ENCODE measurements around the gene KRT6B.
"Not testable (repeated sequence)": the region's sequence is repeated elsewhere in the genome, so short reads cannot be mapped to it uniquely, and the experiment has no call there.

Gene KRT6B

GRCh38 chr12:52413202-52413601 is 38.7 kb downstream of the KRT6B start:
- no peak for DNase-seq (ENCODE audit: low read depth in 3 of 3)

DNA sequence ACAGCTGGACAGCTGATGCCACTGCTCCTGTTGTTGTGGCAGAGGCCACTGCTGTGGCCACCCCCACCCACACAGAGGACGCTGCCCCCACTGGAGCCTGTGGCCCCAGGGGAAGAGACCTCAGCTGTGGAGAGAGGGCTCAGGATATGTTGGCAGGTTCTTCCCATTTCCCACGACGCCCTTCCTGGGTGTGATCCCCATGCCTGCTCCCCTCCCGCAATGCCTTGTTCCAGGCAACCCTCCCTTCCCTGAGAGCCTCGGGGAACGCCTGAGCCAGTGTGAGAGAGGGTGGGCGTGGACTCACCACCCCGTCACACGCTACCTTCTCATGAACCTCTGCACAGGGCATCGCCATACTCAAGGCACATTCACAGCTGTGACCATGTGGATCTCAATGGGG is 40.1 kb downstream of the KRT6B start:
- DNase-seq (ENCODE audit: low read depth in 3 of 3): no peak

GRCh38 chr12:52410589-52411248 is 41.2 kb downstream of the KRT6B start:
- DNase-seq (ENCODE audit: low read depth in 3 of 3): not testable (repeated sequence)

DNA sequence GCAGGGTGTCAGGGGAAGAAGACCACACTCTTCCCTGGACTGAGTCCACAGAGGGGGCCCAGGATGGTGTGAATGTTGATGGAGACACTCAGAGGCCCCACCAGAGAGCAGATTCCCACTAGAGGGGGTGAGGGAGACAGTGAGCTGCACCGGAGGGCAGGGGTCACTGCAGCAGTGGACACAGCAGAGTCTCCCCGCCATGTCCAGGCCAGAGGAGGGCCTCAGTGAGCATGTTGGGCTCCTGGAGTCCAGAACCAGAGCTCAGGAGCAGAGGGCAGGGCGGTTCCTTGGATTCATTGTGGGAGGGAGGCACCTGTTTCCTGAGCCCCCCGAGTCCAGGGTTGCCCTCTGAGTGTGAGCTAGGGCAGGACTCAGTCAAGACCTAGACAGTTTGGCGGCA is 44.0 kb downstream of the KRT6B start:
- no peak for DNase-seq (ENCODE audit: low read depth in 3 of 3)

DNA sequence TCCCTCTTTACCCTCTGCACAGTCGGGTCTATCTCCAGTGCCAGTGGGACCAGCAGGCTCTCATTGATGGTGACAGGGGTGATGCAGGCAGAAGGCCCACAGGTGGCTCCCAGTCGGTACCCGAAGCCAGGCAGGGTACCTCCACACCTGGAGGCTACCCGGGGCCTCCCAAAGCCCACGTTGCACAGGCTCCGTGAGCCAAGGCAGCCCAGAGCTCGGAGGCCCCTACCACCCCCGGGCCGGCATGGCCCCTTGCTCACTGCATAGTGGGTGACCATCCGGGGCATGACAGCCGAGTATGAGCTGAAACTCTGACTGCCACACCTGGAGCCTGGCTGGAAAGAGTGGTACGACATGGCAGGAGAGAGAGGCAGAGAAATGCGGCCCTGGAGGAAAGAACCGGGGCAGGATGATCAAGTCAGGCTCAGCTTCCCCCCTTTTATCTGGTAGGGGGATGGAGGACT is 46.0 kb downstream of the KRT6B start, which contains the start of gene KRT82:
TSS of gene KRT82 (minus strand) at position 414 of the 464 bp plus-strand sequence. CDS start at position 356, 58 bp downstream.
- no peak for DNase-seq (ENCODE audit: low read depth in 3 of 3)

GRCh38 chr12:52404951-52405350 is 47.0 kb downstream of the KRT6B start:
- no peak for DNase-seq (ENCODE audit: low read depth in 3 of 3)

GRCh38 chr12:52403561-52403960 is 48.4 kb downstream of the KRT6B start:
- DNase-seq (ENCODE audit: low read depth in 3 of 3): no peak

- no peak for DNase-seq (ENCODE audit: low read depth in 3 of 3)
These were observed 48.9 kb downstream of the KRT6B start for GRCh38 chr12:52402873-52403540.

DNA sequence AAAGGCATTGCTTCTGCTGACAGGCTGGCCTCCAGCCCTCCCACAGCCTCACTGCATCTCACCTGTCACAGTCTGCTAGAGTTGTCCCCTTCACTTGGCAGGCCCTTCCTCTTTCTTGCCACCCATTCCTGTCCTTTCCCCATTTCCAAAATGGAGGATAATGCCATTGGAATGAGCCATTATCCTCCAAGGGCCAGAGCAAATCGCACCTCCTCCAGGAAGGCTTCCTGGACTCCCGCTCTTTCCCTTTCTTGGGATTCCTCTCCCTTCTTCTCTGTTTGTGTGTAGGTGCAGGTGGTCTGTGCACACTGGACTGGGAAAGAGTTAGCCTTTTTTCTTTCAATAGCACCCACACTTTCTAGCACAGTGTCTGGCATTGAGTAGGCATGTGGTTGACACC is 49.6 kb downstream of the KRT6B start:
- no peak for DNase-seq (ENCODE audit: low read depth in 3 of 3)

DNA sequence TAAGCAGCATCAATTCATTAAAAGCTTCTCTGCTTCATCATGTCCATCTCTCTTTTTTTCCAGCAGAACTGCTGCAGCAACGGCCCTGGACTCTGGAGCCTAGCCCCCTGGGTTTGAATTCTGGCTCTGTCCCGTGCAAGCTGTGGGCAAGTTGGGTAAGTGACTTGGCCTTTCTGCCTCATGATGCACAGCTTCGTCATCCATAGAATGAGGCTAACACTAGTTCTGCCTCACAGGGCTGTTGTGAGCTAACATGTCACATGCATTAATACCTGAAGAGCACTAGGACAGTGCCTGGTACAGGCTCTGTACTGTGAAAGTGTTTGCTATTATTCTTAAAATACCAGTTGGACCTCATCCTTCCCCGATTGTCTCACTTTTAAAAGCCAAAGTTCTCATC is 50.0 kb downstream of the KRT6B start:
- DNase-seq (ENCODE audit: low read depth in 3 of 3): no peak

DNA sequence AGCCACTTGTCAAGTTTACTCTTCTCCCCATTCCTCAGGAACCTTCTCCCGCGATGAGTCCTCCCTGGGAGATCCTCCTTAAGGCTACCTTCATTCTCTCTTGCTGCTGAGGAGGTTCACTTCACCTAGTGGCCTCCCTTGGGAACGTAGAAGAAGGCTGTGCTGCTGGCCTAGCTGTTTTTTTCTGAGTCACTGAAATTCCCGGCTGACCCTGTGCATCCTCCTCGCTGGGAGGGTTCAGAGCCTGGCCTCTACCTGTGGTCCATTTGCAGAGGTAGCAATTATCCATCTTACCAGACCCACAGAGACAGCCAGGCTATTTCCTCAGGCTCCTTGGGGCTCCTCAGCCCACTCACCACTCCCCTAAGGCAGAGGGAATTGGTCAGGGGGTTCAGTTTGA is 50.4 kb downstream of the KRT6B start:
- no peak for DNase-seq (ENCODE audit: low read depth in 3 of 3)

GRCh38 chr12:52400906-52401305 is 51.0 kb downstream of the KRT6B start:
- no peak for DNase-seq (ENCODE audit: low read depth in 3 of 3)

DNA sequence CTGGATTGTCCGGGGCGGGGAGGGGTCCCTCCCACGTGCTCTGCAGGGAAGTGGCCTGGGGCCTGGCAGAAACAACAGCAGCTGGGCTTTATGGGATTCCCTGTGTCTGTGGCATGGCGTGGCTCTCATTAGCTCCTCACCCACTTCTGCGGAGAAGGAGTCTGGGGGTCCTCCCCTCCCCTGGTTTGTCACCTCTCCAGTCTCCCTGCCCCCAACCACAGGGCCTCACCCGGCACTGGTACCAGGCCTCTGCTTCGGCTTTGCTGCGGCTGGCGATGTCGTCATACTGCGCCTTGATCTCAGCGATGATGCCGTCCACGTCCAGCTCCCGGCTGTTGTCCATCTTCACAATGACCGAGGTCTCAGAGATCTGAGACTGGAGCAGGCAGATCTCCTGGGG is 52.2 kb downstream of the KRT6B start:
- DNase-seq (ENCODE audit: low read depth in 3 of 3): no peak

GRCh38 chr12:52398176-52398575 is 53.8 kb downstream of the KRT6B start:
- DNase-seq (ENCODE audit: low read depth in 3 of 3): no peak

DNA sequence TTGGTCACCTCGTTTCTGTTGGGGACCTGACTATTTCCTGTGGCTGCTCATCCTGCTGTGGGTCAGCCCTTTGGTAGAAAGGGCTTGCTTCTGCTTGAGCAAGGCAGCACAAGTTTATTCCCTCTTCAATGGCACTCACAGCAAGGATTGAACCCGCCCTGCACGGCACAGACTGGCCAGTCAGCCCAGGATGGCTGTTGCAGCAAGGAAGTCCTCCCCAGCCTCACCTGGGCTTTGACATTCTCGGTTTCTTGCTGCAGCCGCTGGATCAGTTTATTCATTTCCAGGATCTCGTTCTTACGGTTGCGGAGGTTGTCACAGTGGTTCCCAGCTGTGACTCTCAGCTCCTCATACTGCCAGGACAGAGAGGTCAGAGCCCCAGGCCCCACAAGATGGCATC is 55.3 kb downstream of the KRT6B start:
- DNase-seq (ENCODE audit: low read depth in 3 of 3): no peak

All from stimulated activated CD4-positive, alpha-beta T cell treated with anti-CD3 and anti-CD28 coated beads, TNF-alpha, amount 100 ng/mL, for 48 hours (primary cell).